PC-3 (cell line): ENCODE measurements around the gene TMTC1.

Source experiments
- CTCF ChIP-seq: fragments of 300-600 bp; sonication (generic); conservative IDR thresholded peaks from 2 replicates; pipeline ENCODE4 v1.5.1; 2017; ENCODE audit warnings: antibody characterized with exemption, low read depth, mild to moderate bottlenecking, low read length
- EZH2 ChIP-seq: fragments of 300-600 bp; sonication (generic); IDR thresholded peaks from one replicate; pipeline ENCODE4 v1.6.1; 2017; ENCODE audit warnings: antibody characterized with exemption, mild to moderate bottlenecking, low read length; ENCODE audit not compliant: unreplicated experiment
- EZH2phosphoT487 ChIP-seq: fragments of 300-600 bp; sonication (generic); IDR thresholded peaks from 2 replicates; pipeline ENCODE4 v1.6.1; 2018; ENCODE audit warnings: mild to moderate bottlenecking, antibody characterized with exemption, low read length, borderline replicate concordance

DNA sequence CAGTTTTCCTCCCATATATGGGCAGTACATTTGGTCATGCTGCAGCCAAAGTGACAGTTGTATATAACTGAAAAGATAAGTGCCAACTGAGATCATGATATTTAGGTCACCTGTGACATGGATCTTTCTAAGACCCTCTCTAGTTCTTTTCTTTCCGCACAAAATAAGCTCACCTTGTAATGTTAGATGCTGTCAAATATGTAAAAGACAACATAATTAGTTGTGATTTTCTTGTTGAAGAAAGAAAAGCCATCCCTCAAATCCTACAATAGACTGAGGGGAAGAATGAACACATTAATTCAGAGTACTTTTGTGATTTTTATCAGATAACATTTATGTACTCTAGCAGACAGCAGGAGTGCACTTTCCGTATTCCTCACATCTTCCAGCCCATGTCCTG is 323.7 kb downstream of the TMTC1 start:
- TF ChIP-seq CTCF: no peak
- no peak for TF ChIP-seq EZH2
- TF ChIP-seq EZH2phosphoT487: no peak
